ENCODE measurements around the gene ZBTB20. TPM values are rescaled to one million over a fixed set of nuclear protein-coding genes. Genes with fewer than 3 reads are reported as not detected.

ZBTB20 gene
- polyA plus RNA-seq, 1 of the 3 experiments (the other 2 are of a cell fraction) = 0.43 TPM

GRCh38 chr3:114760679-114761078, 386.4 kb downstream of the ZBTB20 start (continued):
- TF ChIP-seq CTCF (IDR thresholded peaks at IDR 0.05) (no peak), REST (IDR thresholded peaks at IDR 0.05; ENCODE audit: low read depth, low read length) (no peak)

GRCh38 chr3:114758831-114759699, 388.0 kb downstream of the ZBTB20 start:
- Histone ChIP-seq H3K4me2 (peak overlapping the region; percentile 72), H3K27ac (ENCODE audit: low read depth in 2 of 2, low read length in 1 of 2) (peak overlapping the region; percentile 10 to 82; a peak in 3 of 4 replicates), H3K9me3 (no peaks in the 10 kb centered on the region), H2AFZ (ENCODE audit: low read depth) (peak overlapping the region; percentile 38; the same call in 1 of the 2 replicates), H4K20me1 (ENCODE audit: insufficient read depth) (no peaks in the 10 kb centered on the region), H3K4me3 (ENCODE audit: low read depth in 2 of 2, low read length in 1 of 2) (peak overlapping the region; percentile 46 to 55), H3F3A (replicated peaks; ENCODE audit: insufficient read depth) (no peaks in the 10 kb centered on the region), H3K4me1 (ENCODE audit: control insufficient read depth in 1 of 2, insufficient read depth in 2 of 2, low read depth in 1 of 2, low read length in 1 of 2) (peaks cover 5 to 10% of the 10 kb centered on the region in 2 experiments; a peak in 2 of 4 replicates), H3K9me2 (no peaks in the 10 kb centered on the region), H3K9ac (peak overlapping the region; percentile 15; the same call in 1 of the 2 replicates), H3K27me3 (ENCODE audit: insufficient read depth) (no peaks in the 10 kb centered on the region), H3K79me2 (ENCODE audit: insufficient read depth) (no peaks in the 10 kb centered on the region), H3K36me3 (replicated peaks in 1 of 2; ENCODE audit: control insufficient read depth in 1 of 2, insufficient read depth in 2 of 2, low read length in 1 of 2) (no peaks in the 10 kb centered on the region)
- WGBS (ENCODE audit: low lambda C conversion rate) = 12% methylated on average over 8 of the region's 8 CpGs
- POLR2A ChIA-PET = no interaction called here
- TF ChIP-seq RCOR1 (IDR thresholded peaks at IDR 0.05; ENCODE audit: low read length) (0 out of 2 replicates have a peak, but pooled peaks have one; percentile 19), TCF12 (IDR thresholded peaks at IDR 0.05) (peak; percentile 33; the same call in 1 of the 2 replicates), GATA2 (CRISPR knock-in tag; IDR thresholded peaks at IDR 0.05) (peak; percentile 22; the same call in 1 of the 2 replicates), NFIC (IDR thresholded peaks at IDR 0.05; ENCODE audit: borderline replicate concordance) (no peak)
- peak; percentile 17 for DNase-seq
- CTCF ChIA-PET = no interaction called here

Data from SK-N-SH (cell line).